Measurements from ENCODE around the gene ELAVL3. TPM values are rescaled to one million over a fixed set of nuclear protein-coding genes. Genes with fewer than 3 reads are reported as not detected.

Gene ELAVL3
- total RNA-seq, 1 experiment from 2014 or later: 1.4 TPM

DNA sequence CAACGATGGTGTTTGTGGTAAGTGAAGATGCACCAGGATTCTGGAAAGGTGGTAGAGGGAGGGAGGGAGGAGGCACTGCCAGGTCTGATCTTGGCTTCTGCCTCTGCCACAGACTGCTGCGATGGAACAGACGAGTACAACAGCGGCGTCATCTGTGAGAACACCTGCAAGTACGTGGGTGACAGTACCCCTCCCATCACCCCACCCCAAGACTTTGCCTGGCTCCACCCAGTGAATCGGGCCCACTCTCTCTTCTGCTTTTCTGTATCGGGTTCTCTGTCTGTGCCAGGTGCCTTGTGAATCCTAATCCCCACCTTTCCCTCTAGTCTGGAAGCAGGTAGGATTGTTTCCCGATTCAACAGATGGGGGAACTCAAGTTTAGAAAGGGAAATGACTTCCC is 42.9 kb downstream of the ELAVL3 start:
- DNase-seq (ENCODE audit: low spot score) (no peak), ATAC-seq (no peak)
- peaks cover 49% of the 10 kb centered on the region for H3K36me3 Mint-ChIP-seq
- TF ChIP-seq, protein P1, sequence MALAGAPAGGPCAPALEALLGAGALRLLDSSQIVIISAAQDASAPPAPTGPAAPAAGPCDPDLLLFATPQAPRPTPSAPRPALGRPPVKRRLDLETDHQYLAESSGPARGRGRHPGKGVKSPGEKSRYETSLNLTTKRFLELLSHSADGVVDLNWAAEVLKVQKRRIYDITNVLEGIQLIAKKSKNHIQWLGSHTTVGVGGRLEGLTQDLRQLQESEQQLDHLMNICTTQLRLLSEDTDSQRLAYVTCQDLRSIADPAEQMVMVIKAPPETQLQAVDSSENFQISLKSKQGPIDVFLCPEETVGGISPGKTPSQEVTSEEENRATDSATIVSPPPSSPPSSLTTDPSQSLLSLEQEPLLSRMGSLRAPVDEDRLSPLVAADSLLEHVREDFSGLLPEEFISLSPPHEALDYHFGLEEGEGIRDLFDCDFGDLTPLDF (CRISPR knock-in tag; IDR thresholded peaks at IDR 0.05): no peak
- TF ChIP-seq OVOL2 (CRISPR knock-in tag; IDR thresholded peaks at IDR 0.05; ENCODE audit: borderline replicate concordance) (no peak), RORB (CRISPR knock-in tag; IDR thresholded peaks at IDR 0.05) (no peak), GTF2I (CRISPR knock-in tag; conservative IDR thresholded peaks at IDR 0.05) (no peak), ZNF423 (CRISPR knock-in tag; IDR thresholded peaks at IDR 0.05) (no peak), ZNF416 (CRISPR knock-in tag; IDR thresholded peaks at IDR 0.05) (no peak), RELA (CRISPR knock-in tag; IDR thresholded peaks at IDR 0.05; ENCODE audit: borderline replicate concordance) (no peak), SP1 (CRISPR knock-in tag; conservative IDR thresholded peaks at IDR 0.05) (no peak), SMAD4 (CRISPR knock-in tag; IDR thresholded peaks at IDR 0.05) (no peak), JAZF1 (CRISPR knock-in tag; IDR thresholded peaks at IDR 0.05) (no peak)
- TF ChIP-seq, protein P2, sequence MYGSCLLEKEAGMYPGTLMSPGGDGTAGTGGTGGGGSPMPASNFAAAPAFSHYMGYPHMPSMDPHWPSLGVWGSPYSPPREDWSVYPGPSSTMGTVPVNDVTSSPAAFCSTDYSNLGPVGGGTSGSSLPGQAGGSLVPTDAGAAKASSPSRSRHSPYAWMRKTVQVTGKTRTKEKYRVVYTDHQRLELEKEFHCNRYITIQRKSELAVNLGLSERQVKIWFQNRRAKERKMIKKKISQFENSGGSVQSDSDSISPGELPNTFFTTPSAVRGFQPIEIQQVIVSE (CRISPR knock-in tag; IDR thresholded peaks at IDR 0.05; ENCODE audit: borderline replicate concordance): no peak
- TF ChIP-seq, protein P3, sequence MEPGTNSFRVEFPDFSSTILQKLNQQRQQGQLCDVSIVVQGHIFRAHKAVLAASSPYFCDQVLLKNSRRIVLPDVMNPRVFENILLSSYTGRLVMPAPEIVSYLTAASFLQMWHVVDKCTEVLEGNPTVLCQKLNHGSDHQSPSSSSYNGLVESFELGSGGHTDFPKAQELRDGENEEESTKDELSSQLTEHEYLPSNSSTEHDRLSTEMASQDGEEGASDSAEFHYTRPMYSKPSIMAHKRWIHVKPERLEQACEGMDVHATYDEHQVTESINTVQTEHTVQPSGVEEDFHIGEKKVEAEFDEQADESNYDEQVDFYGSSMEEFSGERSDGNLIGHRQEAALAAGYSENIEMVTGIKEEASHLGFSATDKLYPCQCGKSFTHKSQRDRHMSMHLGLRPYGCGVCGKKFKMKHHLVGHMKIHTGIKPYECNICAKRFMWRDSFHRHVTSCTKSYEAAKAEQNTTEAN (CRISPR knock-in tag; IDR thresholded peaks at IDR 0.05): no peak
- TF ChIP-seq, protein P4, sequence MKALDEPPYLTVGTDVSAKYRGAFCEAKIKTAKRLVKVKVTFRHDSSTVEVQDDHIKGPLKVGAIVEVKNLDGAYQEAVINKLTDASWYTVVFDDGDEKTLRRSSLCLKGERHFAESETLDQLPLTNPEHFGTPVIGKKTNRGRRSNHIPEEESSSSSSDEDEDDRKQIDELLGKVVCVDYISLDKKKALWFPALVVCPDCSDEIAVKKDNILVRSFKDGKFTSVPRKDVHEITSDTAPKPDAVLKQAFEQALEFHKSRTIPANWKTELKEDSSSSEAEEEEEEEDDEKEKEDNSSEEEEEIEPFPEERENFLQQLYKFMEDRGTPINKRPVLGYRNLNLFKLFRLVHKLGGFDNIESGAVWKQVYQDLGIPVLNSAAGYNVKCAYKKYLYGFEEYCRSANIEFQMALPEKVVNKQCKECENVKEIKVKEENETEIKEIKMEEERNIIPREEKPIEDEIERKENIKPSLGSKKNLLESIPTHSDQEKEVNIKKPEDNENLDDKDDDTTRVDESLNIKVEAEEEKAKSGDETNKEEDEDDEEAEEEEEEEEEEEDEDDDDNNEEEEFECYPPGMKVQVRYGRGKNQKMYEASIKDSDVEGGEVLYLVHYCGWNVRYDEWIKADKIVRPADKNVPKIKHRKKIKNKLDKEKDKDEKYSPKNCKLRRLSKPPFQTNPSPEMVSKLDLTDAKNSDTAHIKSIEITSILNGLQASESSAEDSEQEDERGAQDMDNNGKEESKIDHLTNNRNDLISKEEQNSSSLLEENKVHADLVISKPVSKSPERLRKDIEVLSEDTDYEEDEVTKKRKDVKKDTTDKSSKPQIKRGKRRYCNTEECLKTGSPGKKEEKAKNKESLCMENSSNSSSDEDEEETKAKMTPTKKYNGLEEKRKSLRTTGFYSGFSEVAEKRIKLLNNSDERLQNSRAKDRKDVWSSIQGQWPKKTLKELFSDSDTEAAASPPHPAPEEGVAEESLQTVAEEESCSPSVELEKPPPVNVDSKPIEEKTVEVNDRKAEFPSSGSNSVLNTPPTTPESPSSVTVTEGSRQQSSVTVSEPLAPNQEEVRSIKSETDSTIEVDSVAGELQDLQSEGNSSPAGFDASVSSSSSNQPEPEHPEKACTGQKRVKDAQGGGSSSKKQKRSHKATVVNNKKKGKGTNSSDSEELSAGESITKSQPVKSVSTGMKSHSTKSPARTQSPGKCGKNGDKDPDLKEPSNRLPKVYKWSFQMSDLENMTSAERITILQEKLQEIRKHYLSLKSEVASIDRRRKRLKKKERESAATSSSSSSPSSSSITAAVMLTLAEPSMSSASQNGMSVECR (CRISPR knock-in tag; IDR thresholded peaks at IDR 0.05; ENCODE audit: borderline replicate concordance): no peak
- CTCF ChIA-PET: interaction anchor here (4.9 kb wide), 1 partner anchor 57 kb away, joined by 57 read pairs; no protein-coding TSS in a partner anchor
- H3K27ac Mint-ChIP-seq: no peak overlapping the region
- H3K4me3 Mint-ChIP-seq: peak overlapping the region; percentile 52
- H3K27me3 Mint-ChIP-seq (ENCODE audit: low read depth): no peaks in the 10 kb centered on the region
- POLR2A ChIA-PET: no interaction called here
- H3K9me3 Mint-ChIP-seq: no peaks in the 10 kb centered on the region
- peaks cover 11% of the 10 kb centered on the region for H3K4me1 Mint-ChIP-seq

DNA sequence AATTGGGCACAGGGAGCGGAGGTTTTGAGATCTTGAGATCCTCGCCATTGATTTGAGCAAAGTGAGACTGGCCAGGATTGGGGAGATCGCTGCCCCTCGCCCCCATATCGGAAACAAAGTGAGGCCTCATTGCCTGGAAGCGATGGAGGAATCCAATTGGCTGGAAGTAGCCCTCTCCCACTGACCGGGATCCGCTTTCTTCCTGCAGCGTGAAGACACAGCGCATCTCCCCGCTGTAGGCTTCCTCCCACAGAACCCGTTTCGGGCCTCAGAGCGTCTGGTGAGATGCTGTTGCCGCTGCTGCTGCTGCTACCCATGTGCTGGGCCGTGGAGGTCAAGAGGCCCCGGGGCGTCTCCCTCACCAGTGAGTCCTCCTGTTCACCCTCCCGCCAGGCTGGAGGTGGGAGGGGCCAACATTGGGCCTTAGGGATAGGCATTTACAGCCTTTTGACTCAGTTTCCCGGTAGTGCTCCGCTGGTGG is 45.0 kb downstream of the ELAVL3 start:
- POLR2A ChIA-PET: interaction anchor here (1.0 to 1.4 kb wide), 6 partner anchors 9 to 62 kb away, joined by 3 to 14 read pairs (median 6); partner anchors contain the start of genes EPOR, RGL3 and SWSAP1
- H3K27ac Mint-ChIP-seq: peak overlapping the region; percentile 97
- H3K4me3 Mint-ChIP-seq: peak overlapping the region; percentile 96
- ATAC-seq (no peak), DNase-seq (ENCODE audit: low spot score) (no peak)
- peaks cover 35% of the 10 kb centered on the region for H3K36me3 Mint-ChIP-seq
- H3K9me3 Mint-ChIP-seq: no peaks in the 10 kb centered on the region
- CTCF ChIA-PET: interaction anchor here (0.6 to 4.9 kb wide), 29 partner anchors 8 to 624 kb away, joined by 3 to 111 read pairs (median 5); partner anchors contain the start of genes CCDC159, EPOR, RAB3D and RGL3
- H3K27me3 Mint-ChIP-seq (ENCODE audit: low read depth): no peaks in the 10 kb centered on the region
- H3K4me1 Mint-ChIP-seq: peaks cover 11% of the 10 kb centered on the region
- TF ChIP-seq RORB (CRISPR knock-in tag; IDR thresholded peaks at IDR 0.05): no peak
- TF ChIP-seq, protein P5, sequence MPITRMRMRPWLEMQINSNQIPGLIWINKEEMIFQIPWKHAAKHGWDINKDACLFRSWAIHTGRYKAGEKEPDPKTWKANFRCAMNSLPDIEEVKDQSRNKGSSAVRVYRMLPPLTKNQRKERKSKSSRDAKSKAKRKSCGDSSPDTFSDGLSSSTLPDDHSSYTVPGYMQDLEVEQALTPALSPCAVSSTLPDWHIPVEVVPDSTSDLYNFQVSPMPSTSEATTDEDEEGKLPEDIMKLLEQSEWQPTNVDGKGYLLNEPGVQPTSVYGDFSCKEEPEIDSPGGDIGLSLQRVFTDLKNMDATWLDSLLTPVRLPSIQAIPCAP (CRISPR knock-in tag; IDR thresholded peaks at IDR 0.05): no peak
- TF ChIP-seq ZNF121 (CRISPR knock-in tag; IDR thresholded peaks at IDR 0.05): no peak
- TF ChIP-seq RELA (CRISPR knock-in tag; IDR thresholded peaks at IDR 0.05; ENCODE audit: borderline replicate concordance): 0 out of 2 replicates have a peak, but pooled peaks have one; percentile 42
- 0 out of 2 replicates have a peak, but pooled peaks have one; percentile 7 for TF ChIP-seq FOXP1 (CRISPR knock-in tag; IDR thresholded peaks at IDR 0.05; ENCODE audit: borderline replicate concordance)
- TF ChIP-seq, protein P6, sequence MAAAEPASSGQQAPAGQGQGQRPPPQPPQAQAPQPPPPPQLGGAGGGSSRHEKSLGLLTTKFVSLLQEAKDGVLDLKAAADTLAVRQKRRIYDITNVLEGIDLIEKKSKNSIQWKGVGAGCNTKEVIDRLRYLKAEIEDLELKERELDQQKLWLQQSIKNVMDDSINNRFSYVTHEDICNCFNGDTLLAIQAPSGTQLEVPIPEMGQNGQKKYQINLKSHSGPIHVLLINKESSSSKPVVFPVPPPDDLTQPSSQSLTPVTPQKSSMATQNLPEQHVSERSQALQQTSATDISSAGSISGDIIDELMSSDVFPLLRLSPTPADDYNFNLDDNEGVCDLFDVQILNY (CRISPR knock-in tag; IDR thresholded peaks at IDR 0.05): 0 out of 2 replicates have a peak, but pooled peaks have one; percentile 15
- no peak for TF ChIP-seq ESRRA (CRISPR knock-in tag; IDR thresholded peaks at IDR 0.05; ENCODE audit: borderline replicate concordance)

Measured in WTC11 (cell line).